Activated CD4-positive, alpha-beta T cell treated with anti-CD3 and anti-CD28 coated beads for 48 hours (primary cell): ENCODE data around the gene ZNF133.
"Not testable (repeated sequence)": the region's sequence is repeated elsewhere in the genome, so short reads cannot be mapped to it uniquely, and the experiment has no call there.

Source experiments
- DNase-seq: peaks from one replicate; pipeline ENCODE4 v3.0.0-alpha.2; 2020

Gene ZNF133

GRCh38 chr20:18287546-18287914, 797 bp upstream of the ZNF133 start:
- no peak for DNase-seq

- DNase-seq = peak; percentile 4
These were observed 481 bp downstream of the ZNF133 start for GRCh38 chr20:18288749-18289267.

GRCh38 chr20:18289306-18289705, 979 bp downstream of the ZNF133 start:
- no peak for DNase-seq

- DNase-seq = no peak
These were observed 11.0 kb downstream of the ZNF133 start for GRCh38 chr20:18299364-18299763.

GRCh38 chr20:18304618-18305017, 16.3 kb downstream of the ZNF133 start:
- no peak for DNase-seq

- DNase-seq = no peak
These were observed 19.0 kb downstream of the ZNF133 start for GRCh38 chr20:18307301-18307700.

GRCh38 chr20:18310051-18310450, 21.7 kb downstream of the ZNF133 start:
- no peak for DNase-seq

- no peak for DNase-seq
These were observed 22.3 kb downstream of the ZNF133 start for GRCh38 chr20:18310592-18310991.

- no peak for DNase-seq
These were observed 24.4 kb downstream of the ZNF133 start for GRCh38 chr20:18312723-18313122.

- no peak for DNase-seq
These were observed 25.1 kb downstream of the ZNF133 start for GRCh38 chr20:18313411-18313810.

- no peak for DNase-seq
These were observed 26.6 kb downstream of the ZNF133 start for GRCh38 chr20:18314786-18315406.

GRCh38 chr20:18316166-18316565, 27.8 kb downstream of the ZNF133 start:
- no peak for DNase-seq

GRCh38 chr20:18321316-18321715, 33.0 kb downstream of the ZNF133 start:
- DNase-seq = no peak

- no peak for DNase-seq
These were observed 33.9 kb downstream of the ZNF133 start for GRCh38 chr20:18321976-18322950.

GRCh38 chr20:18323705-18324104, 35.4 kb downstream of the ZNF133 start:
- no peak for DNase-seq

GRCh38 chr20:18324596-18325089, 36.3 kb downstream of the ZNF133 start:
- DNase-seq = no peak

GRCh38 chr20:18326990-18327389, 38.7 kb downstream of the ZNF133 start:
- no peak for DNase-seq

GRCh38 chr20:18331694-18332093, 43.4 kb downstream of the ZNF133 start:
- DNase-seq = no peak

GRCh38 chr20:18349749-18350148, 61.4 kb downstream of the ZNF133 start:
- DNase-seq = not testable (repeated sequence)

- no peak for DNase-seq
These were observed 71.5 kb downstream of the ZNF133 start for GRCh38 chr20:18359854-18360253.

GRCh38 chr20:18360635-18361034, 72.3 kb downstream of the ZNF133 start:
- DNase-seq = no peak

GRCh38 chr20:18361678-18362077, 73.4 kb downstream of the ZNF133 start:
- DNase-seq = no peak

- DNase-seq = no peak
These were observed 74.6 kb downstream of the ZNF133 start for GRCh38 chr20:18362916-18363315.

- DNase-seq = no peak
These were observed 75.4 kb downstream of the ZNF133 start for GRCh38 chr20:18363708-18364107.
